CD1c-positive myeloid dendritic cell (primary cell): Measurements from ENCODE around the gene SYNPR.
"Not testable (repeated sequence)": the region's sequence is repeated elsewhere in the genome, so short reads cannot be mapped to it uniquely, and the experiment has no call there.

Source experiments
- DNase-seq: peaks from one replicate; pipeline ENCODE4 v3.0.0-alpha.2; 2016; ENCODE audit errors: extremely low spot score

The SYNPR gene

DNA sequence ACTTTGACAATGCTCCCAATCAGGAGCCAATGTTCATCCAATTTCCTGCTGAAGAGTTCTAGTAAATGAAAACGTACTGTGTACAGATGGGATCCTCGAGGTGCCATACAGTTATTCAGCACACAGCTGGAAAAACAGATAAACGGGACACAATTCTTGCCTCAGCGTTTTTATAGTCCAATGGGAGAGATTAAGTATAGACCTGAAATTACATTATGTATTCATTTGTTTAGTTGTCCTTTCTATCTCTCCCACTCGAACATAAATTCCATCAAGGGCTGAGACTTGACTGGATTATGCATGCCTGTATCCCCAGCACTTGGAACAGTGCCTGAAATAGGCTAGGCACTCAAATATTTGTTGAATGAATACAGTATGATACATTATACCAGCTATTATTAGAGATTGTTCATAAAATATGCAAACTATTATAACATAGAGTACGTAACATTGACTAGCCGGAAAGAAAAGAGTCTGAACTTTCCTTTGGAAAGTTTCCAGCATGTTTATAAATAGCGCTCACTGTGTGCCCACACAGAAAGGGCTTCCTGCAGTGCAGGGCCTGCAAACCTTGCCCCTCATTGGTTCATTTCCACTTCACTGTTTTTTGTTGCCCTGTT lies 346.9 kb downstream of the SYNPR start:
- no peak for DNase-seq

DNA sequence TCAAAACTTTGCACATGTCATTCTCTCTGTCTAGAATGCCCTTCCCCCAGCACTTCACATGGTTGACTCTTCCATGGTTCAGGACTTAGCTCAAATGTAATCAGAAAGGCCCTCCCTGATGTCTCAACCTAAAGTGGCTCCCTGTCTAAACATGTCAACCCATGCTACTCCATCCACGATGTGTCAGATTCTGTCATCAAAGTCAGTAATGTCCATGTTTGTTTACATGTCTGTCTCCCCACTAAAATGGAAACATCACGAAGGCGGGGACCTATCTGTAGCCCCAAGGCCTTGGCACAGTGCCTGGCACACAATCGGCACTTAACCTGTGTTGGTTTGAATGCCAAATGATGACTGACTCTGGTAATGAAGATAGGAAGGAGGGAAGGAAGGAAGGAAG lies 353.6 kb downstream of the SYNPR start:
- DNase-seq = no peak

DNA sequence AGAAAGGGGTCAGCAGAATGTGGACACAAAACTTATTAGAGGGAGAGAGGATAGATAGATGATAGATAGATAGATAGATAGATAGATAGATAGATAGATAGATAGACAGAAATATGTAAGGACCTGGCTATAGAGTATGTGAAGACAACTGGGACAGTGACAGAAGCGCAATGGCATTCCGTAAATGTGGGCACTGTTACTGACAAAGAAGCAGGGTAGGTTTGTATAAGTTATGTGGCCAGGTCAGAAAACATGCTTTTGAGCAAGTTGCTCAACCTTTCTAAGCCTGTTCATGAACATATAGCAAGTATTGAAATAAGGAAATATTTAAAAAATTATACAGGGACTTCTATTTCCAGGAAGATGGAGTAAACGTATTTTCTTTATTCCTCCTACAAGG lies 357.1 kb downstream of the SYNPR start:
- no peak for DNase-seq

- no peak for DNase-seq
Measured at GRCh38 chr3:63639806-63640205, 361.7 kb downstream of the SYNPR start.

DNA sequence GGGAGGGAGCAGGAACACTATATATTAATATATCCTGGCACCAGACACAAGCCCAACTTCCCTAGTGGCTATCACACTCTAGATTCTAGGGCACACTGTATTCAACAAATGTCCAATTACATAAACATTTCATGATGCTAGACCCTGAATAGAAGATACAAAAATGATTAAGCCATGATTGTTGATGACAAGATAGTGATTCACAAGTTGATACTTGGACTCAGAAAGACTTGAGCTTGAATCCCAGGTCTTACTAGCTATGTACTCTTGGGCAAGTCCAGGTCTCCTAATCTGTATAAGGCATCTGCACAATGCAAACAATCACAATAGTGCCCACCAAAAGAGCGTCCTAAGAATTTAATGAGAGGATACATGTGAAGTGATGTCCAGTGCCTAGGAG lies 364.4 kb downstream of the SYNPR start:
- DNase-seq = no peak

DNA sequence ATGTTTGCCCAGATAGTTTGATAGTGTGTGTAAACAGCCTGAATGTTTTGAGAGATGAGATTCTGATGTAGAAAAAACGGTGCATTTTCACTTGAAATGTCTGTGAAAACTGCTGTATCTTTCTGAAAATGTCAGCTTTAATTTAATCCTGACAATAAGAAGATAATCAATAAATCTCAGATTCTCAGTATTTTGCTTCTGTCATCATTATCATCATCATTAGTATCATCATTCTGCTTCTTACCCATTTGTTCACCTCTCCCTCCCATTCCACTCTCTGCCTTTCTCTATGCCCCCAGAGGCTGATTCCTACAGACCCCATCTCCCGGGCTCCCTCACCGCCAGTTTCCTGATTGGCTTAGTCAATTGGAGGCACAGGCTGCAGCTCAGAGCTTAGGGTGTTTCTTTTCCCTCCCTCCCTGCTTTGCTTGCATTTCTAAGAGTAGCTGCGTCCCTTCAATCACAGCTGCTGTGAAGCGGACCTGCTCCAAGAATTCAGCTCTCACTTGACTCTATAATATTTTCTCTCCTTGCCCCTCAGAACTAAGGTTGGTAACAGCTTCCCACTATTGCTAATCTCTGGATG lies 366.2 kb downstream of the SYNPR start:
- DNase-seq = no peak

DNA sequence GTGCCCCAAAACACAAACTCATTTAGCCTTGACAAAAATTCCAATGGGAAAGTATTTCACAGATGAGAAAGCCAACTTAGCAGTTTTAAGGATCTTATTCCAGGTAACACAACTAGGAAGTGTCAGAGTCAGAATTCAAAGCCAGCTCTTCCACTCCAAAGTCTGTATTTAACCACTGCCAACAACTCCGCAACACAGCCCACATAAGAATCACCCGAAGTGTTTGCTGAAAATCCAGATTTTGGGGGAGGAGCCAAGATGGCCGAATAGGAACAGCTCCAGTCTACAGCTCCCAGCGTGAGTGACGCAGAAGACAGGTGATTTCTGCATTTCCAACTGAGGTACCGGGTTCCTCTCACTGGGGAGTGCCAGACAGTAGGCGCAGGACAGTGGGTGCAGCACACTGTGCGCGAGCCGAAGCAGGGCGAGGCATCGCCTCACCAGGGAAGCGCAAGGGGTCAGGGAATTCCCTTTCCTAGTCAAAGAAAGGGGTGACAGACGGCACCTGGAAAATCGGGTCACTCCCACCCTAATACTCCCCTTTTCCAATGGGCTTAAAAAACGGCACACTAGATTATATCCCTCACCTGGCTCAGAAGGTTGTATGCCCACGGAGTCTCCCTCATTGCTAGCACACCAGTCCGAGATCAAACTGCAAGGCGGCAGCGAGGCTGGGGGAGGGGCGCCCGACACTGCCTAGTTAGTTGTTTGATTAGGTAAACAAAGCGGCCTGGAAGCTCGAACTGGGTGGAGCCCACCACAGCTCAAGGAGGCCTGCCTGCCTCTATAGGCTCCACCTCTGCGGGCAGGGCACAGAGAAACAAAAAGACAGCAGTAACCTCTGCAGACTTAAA lies 367.0 kb downstream of the SYNPR start:
- not testable (repeated sequence) for DNase-seq

DNA sequence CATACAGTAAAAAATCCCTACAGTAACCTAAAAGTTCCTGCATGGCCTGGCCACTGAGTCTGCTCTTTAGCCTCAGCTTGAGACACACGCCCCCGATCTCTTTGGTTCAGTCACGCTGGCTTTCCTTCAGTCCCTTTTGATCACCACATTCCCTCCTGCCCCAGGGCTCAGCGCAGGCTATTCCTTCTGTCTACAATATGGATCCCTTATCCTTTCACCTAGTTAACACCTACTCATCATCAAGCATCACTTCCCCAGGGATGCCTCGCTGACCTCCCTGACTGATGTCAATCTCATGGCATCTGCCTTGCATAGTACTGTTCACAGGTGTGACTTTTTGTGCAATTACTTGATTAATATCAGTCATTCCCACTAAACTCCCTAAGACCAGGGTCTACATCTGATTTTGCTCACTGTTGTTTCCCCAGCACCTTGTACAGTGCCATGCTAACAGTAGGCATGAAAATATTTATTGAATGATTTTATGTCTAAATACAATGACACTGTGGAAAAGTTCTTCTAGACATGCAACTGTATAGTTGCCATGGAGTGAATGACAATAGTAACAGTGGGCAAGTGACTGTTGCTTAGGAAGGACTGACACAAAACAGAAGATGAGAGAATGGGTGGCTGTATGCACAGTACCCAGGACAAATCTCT lies 374.1 kb downstream of the SYNPR start, which contains the start of gene SNTN:
Gene SNTN, plus strand, starts transcription at position 610 of the 660 bp plus-strand sequence. Its CDS starts 13 bp downstream, at position 623.
- no peak for DNase-seq

GRCh38 chr3:63654211-63654610 lies 376.1 kb downstream of the SYNPR start:
- DNase-seq = no peak

DNA sequence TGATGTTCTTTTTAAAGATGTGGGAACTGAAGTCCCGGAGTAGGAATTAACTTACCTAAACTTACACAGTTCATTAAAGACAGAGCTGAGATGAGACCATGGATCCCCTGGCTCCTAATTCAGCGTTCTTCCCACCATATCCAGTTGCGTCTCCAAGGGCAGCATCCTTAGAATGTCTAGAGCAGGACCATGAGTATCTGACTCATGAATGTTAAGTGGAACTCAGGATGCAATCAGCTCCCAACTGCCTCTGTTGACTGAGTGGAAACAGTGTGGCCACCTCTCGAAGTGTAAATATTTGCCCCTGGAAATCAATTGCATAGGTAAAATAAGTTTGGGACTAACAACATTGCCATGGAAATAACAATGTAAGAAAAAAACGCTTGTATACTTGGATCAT lies 376.8 kb downstream of the SYNPR start:
- DNase-seq = no peak

- no peak for DNase-seq
Measured at GRCh38 chr3:63655519-63655918, 377.4 kb downstream of the SYNPR start.

DNA sequence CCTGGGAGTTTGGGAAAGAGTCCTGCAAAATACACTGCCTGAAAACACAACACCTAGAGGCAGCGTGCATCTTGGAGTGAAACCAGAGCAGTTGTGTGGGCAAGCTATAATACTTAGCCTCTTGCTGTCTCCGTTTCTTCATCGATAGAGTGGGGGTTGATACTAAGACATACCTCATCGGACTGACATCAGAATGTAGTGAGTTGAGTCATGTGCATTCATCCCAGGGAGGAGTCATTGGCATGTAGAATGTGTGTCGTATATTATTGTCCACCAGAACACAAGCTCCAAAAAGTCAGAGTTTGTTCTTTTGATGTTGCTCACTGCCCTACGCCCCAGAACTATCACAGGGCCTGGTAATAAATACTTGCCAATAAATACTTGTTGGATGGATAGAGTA lies 378.7 kb downstream of the SYNPR start:
- DNase-seq = no peak

GRCh38 chr3:63661242-63661641 lies 383.1 kb downstream of the SYNPR start:
- DNase-seq = no peak

DNA sequence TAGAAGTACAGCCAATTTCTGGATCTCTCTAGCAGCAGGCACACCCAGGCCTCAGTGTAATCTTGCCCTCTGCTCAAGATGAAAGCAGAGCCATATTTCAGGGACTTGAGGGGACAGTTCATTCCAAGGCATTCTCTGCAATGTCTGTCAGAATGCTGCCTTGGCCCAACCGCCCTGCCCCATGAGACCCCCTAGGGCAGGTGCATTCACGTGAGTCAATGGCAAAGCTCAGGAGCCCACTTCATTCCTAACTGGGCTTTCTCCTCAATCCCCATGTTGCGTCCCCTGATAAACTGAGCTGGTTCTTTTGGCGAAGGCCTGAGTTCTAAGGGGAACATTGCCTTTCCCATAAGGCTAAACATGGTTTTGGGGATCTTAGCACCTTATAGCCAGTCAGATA lies 383.9 kb downstream of the SYNPR start:
- no peak for DNase-seq

DNA sequence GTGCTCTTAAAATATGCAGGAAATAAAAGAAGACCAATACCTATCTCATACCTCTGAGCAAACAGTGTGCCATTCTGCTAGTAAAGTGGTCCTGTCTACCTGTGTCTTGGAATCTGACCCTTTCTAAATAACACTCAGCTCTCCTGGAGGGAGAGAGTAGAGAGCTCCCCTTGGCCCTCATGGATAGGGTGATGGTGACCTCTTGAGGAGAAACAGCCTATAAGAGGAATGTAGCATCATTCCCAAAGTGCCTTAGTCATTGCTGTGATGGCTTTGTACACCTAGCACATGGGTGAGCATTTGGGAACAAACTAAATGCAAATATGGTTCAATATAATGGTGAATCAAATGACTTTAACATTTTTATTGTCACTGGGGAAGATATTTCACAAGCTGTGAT lies 384.4 kb downstream of the SYNPR start:
- no peak for DNase-seq
